Tibial nerve (tissue), 4 donors: ENCODE measurements around the gene ADCY3.

Experiments used
- EP300 ChIP-seq, 2 donors: sonication (generic); formaldehyde crosslinking; IDR thresholded peaks; one replicate each; pipeline ENCODE4 v1.6.1; 2017; ENCODE audit warnings: antibody characterized with exemption in 2 of 2, mild to moderate bottlenecking in 1 of 2
- POLR2A ChIP-seq, 2 donors: fragments of 450-650 bp; IDR thresholded peaks; one replicate each; pipeline ENCODE4 v1.6.1; 2017; ENCODE audit warnings: antibody characterized with exemption in 2 of 2, mild to moderate bottlenecking in 2 of 2, moderate library complexity in 2 of 2
- TF ChIP-seq, protein P1 (sequence below), 5 experiments: fragments of 200-600 bp in 3 of 5; fragments of 450-650 bp in 2 of 5; sonication (generic) in 3 of 5; IDR thresholded peaks; one replicate each; pipeline ENCODE4 v1.5.1; 2016 to 2019; ENCODE audit warnings: antibody characterized with exemption in 5 of 5, mild to moderate bottlenecking in 3 of 5, moderate library complexity in 2 of 5

DNA sequence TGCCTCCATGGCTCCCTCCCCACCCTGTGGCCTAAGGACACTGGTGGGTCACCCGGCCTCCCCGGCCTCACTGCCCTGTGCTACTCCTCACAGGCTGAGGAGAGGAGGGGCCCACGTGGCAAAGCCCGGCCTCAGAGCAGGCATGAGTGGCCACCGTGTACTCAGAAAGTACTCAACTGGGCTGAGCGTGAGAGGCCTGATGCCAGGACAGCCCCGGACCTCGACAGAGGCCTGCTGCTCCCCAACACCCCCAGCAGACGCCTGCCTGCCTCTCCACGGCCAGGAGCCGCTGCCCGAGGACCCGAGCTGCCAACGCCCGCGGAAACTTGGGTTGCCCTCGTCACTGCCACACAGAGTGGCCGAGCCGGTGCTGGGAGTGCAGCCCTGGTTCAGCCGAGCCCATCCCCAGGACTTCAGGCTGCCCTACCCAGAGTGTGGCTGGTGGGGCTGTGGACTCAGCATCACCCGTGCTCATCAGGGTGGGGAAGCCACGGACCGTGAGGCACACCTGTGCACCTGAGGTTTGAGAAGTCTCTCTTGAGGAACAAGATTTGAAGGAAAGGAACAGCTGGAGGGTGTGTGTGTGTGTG, 67.5 kb downstream of the ADCY3 start:
- TF ChIP-seq, protein P1, sequence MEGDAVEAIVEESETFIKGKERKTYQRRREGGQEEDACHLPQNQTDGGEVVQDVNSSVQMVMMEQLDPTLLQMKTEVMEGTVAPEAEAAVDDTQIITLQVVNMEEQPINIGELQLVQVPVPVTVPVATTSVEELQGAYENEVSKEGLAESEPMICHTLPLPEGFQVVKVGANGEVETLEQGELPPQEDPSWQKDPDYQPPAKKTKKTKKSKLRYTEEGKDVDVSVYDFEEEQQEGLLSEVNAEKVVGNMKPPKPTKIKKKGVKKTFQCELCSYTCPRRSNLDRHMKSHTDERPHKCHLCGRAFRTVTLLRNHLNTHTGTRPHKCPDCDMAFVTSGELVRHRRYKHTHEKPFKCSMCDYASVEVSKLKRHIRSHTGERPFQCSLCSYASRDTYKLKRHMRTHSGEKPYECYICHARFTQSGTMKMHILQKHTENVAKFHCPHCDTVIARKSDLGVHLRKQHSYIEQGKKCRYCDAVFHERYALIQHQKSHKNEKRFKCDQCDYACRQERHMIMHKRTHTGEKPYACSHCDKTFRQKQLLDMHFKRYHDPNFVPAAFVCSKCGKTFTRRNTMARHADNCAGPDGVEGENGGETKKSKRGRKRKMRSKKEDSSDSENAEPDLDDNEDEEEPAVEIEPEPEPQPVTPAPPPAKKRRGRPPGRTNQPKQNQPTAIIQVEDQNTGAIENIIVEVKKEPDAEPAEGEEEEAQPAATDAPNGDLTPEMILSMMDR (IDR thresholded peaks at IDR 0.05), result no peak
- no peak for TF ChIP-seq EP300 (IDR thresholded peaks at IDR 0.05)
- no peak for TF ChIP-seq POLR2A (IDR thresholded peaks at IDR 0.05)
